Glutamatergic neuron (in vitro differentiated cells): ENCODE results near the gene PRKCH. TPM values are rescaled to one million over a fixed set of nuclear protein-coding genes. Genes with fewer than 3 reads are reported as not detected.
"Not testable (repeated sequence)": the region's sequence is repeated elsewhere in the genome, so short reads cannot be mapped to it uniquely, and the experiment has no call there.

Source experiments
- DNase-seq: peaks from one replicate; pipeline ENCODE4 v3.0.0; 2022
- H3K27ac Mint-ChIP-seq: one replicate; pipeline ENCODE4 v1.8.0; 2020; ENCODE audit warnings: mild to moderate bottlenecking, mixed read lengths, inconsistent platforms; ENCODE audit not compliant: unreplicated experiment
- H3K27me3 Mint-ChIP-seq: one replicate; pipeline ENCODE4 v1.8.0; 2020; ENCODE audit warnings: mild to moderate bottlenecking, moderate library complexity, mixed read lengths, inconsistent platforms; ENCODE audit not compliant: unreplicated experiment
- H3K36me3 Mint-ChIP-seq: one replicate; pipeline ENCODE4 v1.8.0; 2020; ENCODE audit warnings: mild to moderate bottlenecking, mixed read lengths, inconsistent platforms; ENCODE audit not compliant: unreplicated experiment
- H3K4me1 Mint-ChIP-seq: one replicate; pipeline ENCODE4 v1.8.0; 2020; ENCODE audit warnings: mild to moderate bottlenecking, low read depth, mixed read lengths, inconsistent platforms; ENCODE audit not compliant: unreplicated experiment
- H3K4me3 Mint-ChIP-seq: one replicate; pipeline ENCODE4 v1.8.0; 2020; ENCODE audit warnings: mild to moderate bottlenecking, mixed read lengths, inconsistent platforms; ENCODE audit not compliant: unreplicated experiment
- H3K9me3 Mint-ChIP-seq: one replicate; pipeline ENCODE4 v1.8.0; 2020; ENCODE audit warnings: mild to moderate bottlenecking, moderate library complexity, mixed read lengths, inconsistent platforms; ENCODE audit not compliant: unreplicated experiment
- CTCF ChIP-seq: fragments of 200-600 bp; sonication (generic); IDR thresholded peaks from one replicate; pipeline ENCODE4 v1.5.0; 2021; ENCODE audit not compliant: partially characterized antibody, unreplicated experiment
- total RNA-seq: library from RNA; stranded (reverse); fragmentation: NEBNext Ultra II Directional; extraction: Animal tissue kit (Norgen Biotek cat#: 25700); gene quantifications from one replicate; pipeline ENCODE4 v1.2.1, GENCODE V29; 2021; ENCODE audit not compliant: unreplicated experiment

Gene PRKCH
- total RNA-seq, 1 donor from 2014 or later: 0.54 TPM

GRCh38 chr14:61300754-61301153 lies 20.6 kb upstream of the PRKCH start:
- Mint-ChIP-seq H3K4me3 (no peak overlapping the region), H3K27me3 (no peaks in the 10 kb centered on the region), H3K27ac (no peak overlapping the region)

GRCh38 chr14:61304688-61305087 lies 16.7 kb upstream of the PRKCH start:
- no peaks in the 10 kb centered on the region for H3K4me1 Mint-ChIP-seq
- H3K27me3 Mint-ChIP-seq: no peaks in the 10 kb centered on the region
- no peak for TF ChIP-seq CTCF
- no peak overlapping the region for H3K4me3 Mint-ChIP-seq
- DNase-seq: no peak
- H3K9me3 Mint-ChIP-seq: peaks cover 3% of the 10 kb centered on the region
- H3K36me3 Mint-ChIP-seq: peaks cover 11% of the 10 kb centered on the region
- H3K27ac Mint-ChIP-seq: no peak overlapping the region

More at GRCh38 chr14:61300754-61301153, 20.6 kb upstream of the PRKCH start:
- H3K9me3 Mint-ChIP-seq: peaks cover 2% of the 10 kb centered on the region
- peaks cover 5% of the 10 kb centered on the region for H3K36me3 Mint-ChIP-seq
- H3K4me1 Mint-ChIP-seq: no peaks in the 10 kb centered on the region
- TF ChIP-seq CTCF: no peak
- no peak for DNase-seq

- DNase-seq: no peak
- Mint-ChIP-seq H3K27ac (no peak overlapping the region), H3K4me1 (no peaks in the 10 kb centered on the region), H3K9me3 (peaks cover 8% of the 10 kb centered on the region), H3K36me3 (peaks cover 24% of the 10 kb centered on the region), H3K4me3 (no peak overlapping the region), H3K27me3 (no peaks in the 10 kb centered on the region)
- TF ChIP-seq CTCF: no peak
These were observed 13.2 kb upstream of the PRKCH start for GRCh38 chr14:61308198-61308597.

GRCh38 chr14:61308701-61309100 lies 12.7 kb upstream of the PRKCH start:
- H3K36me3 Mint-ChIP-seq: peaks cover 20% of the 10 kb centered on the region
- not testable (repeated sequence) for H3K9me3 Mint-ChIP-seq, H3K27me3 Mint-ChIP-seq, H3K4me3 Mint-ChIP-seq, DNase-seq, H3K27ac Mint-ChIP-seq, H3K4me1 Mint-ChIP-seq

GRCh38 chr14:61315313-61315712 lies 6.1 kb upstream of the PRKCH start:
- no peaks in the 10 kb centered on the region for H3K27me3 Mint-ChIP-seq
- peaks cover 6% of the 10 kb centered on the region for H3K9me3 Mint-ChIP-seq
- H3K4me1 Mint-ChIP-seq: no peaks in the 10 kb centered on the region
- DNase-seq: no peak
- TF ChIP-seq CTCF: no peak
- peaks cover 7% of the 10 kb centered on the region for H3K36me3 Mint-ChIP-seq
- no peak overlapping the region for H3K4me3 Mint-ChIP-seq
- H3K27ac Mint-ChIP-seq: no peak overlapping the region

- Mint-ChIP-seq H3K36me3 (no peaks in the 10 kb centered on the region), H3K27ac (no peak overlapping the region), H3K4me1 (peaks cover 2% of the 10 kb centered on the region), H3K27me3 (peaks cover 9% of the 10 kb centered on the region), H3K9me3 (peaks cover 3% of the 10 kb centered on the region), H3K4me3 (no peak overlapping the region)
- TF ChIP-seq CTCF: no peak
- DNase-seq: no peak
These were observed 2.3 kb upstream of the PRKCH start for GRCh38 chr14:61319086-61319485.
